ENCODE results near the gene CARMIL1. TPM values are rescaled to one million over a fixed set of nuclear protein-coding genes. Genes with fewer than 3 reads are reported as not detected.

Gene CARMIL1
- total RNA-seq, 1 donor from 2014 or later: 8.4 TPM

DNA sequence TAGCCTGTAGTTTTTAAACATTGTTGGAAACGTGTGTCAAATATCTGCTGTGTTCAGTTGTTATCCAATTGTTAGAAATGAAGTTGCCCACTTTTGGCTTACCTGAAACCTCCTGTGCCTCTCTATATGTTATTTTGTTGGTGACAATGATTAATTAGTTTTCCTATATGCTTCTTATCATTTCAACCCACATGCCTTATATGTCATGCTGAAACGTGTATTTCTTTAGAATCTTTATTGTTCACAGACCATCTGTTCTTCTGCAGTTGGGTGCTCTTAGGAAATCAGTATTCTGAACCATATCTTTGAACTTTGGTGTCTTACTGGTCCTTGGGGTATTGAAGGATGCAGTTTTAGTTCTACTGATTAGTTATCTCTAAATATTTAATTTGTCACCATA lies 281.7 kb downstream of the CARMIL1 start:
- Histone ChIP-seq H3K9me3 (replicated peaks) (no peaks in the 10 kb centered on the region), H3K27me3 (ENCODE audit: low read depth) (no peaks in the 10 kb centered on the region), H3K4me3 (no peak overlapping the region), H3K4me1 (no peaks in the 10 kb centered on the region), H3K36me3 (no peaks in the 10 kb centered on the region), H3K27ac (replicated peaks) (no peak overlapping the region)
- DNase-seq: no peak
- intact Hi-C loops (cut with micrococcal nuclease): no loop called here
- TF ChIP-seq, protein P1, sequence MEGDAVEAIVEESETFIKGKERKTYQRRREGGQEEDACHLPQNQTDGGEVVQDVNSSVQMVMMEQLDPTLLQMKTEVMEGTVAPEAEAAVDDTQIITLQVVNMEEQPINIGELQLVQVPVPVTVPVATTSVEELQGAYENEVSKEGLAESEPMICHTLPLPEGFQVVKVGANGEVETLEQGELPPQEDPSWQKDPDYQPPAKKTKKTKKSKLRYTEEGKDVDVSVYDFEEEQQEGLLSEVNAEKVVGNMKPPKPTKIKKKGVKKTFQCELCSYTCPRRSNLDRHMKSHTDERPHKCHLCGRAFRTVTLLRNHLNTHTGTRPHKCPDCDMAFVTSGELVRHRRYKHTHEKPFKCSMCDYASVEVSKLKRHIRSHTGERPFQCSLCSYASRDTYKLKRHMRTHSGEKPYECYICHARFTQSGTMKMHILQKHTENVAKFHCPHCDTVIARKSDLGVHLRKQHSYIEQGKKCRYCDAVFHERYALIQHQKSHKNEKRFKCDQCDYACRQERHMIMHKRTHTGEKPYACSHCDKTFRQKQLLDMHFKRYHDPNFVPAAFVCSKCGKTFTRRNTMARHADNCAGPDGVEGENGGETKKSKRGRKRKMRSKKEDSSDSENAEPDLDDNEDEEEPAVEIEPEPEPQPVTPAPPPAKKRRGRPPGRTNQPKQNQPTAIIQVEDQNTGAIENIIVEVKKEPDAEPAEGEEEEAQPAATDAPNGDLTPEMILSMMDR (IDR thresholded peaks at IDR 0.05; ENCODE audit: borderline replicate concordance): no peak

GRCh38 chr6:25564943-25565342 lies 285.8 kb downstream of the CARMIL1 start:
- intact Hi-C loops (cut with micrococcal nuclease): no loop called here
- Histone ChIP-seq H3K27me3 (ENCODE audit: low read depth) (no peaks in the 10 kb centered on the region), H3K4me3 (no peak overlapping the region)

GRCh38 chr6:25570578-25570977 lies 291.4 kb downstream of the CARMIL1 start:
- DNase-seq: no peak
- no peaks in the 10 kb centered on the region for H3K36me3 ChIP-seq
- H3K9me3 ChIP-seq (replicated peaks): no peaks in the 10 kb centered on the region
- intact Hi-C loops (cut with micrococcal nuclease): no loop called here
- no peak overlapping the region for H3K27ac ChIP-seq (replicated peaks)
- H3K4me3 ChIP-seq: no peak overlapping the region
- no peaks in the 10 kb centered on the region for H3K4me1 ChIP-seq
- TF ChIP-seq, protein P1 (IDR thresholded peaks at IDR 0.05; ENCODE audit: borderline replicate concordance): no peak
- no peaks in the 10 kb centered on the region for H3K27me3 ChIP-seq (ENCODE audit: low read depth)

More at GRCh38 chr6:25564943-25565342, 285.8 kb downstream of the CARMIL1 start:
- no peak overlapping the region for H3K27ac ChIP-seq (replicated peaks)
- no peak for DNase-seq
- no peaks in the 10 kb centered on the region for H3K9me3 ChIP-seq (replicated peaks)
- no peaks in the 10 kb centered on the region for H3K36me3 ChIP-seq
- H3K4me1 ChIP-seq: no peaks in the 10 kb centered on the region
- TF ChIP-seq, protein P1 (IDR thresholded peaks at IDR 0.05; ENCODE audit: borderline replicate concordance): no peak

DNA sequence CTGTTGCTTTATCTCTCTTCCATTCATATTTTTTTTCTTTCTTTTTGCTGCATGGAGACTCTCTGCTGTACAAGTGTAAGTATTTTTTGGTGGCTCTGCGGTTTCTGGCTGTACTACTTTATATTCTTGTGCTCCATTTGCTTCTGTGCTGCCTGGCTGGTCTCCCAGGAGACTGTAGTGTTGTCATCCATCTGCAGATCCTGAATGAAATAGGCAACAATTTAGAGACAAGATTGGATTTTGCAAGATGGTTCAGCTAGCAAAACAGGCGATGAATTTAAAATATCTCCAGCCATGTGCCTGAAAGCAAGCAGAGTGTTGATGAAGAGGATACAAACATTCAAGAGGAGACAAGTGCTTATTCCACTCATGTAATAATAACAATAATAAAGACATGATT lies 297.7 kb downstream of the CARMIL1 start:
- intact Hi-C loops (cut with micrococcal nuclease): no loop called here
- no peaks in the 10 kb centered on the region for H3K4me1 ChIP-seq
- H3K36me3 ChIP-seq: no peaks in the 10 kb centered on the region
- no peak overlapping the region for H3K4me3 ChIP-seq
- no peaks in the 10 kb centered on the region for H3K9me3 ChIP-seq (replicated peaks)
- no peaks in the 10 kb centered on the region for H3K27me3 ChIP-seq (ENCODE audit: low read depth)
- no peak for DNase-seq
- TF ChIP-seq, protein P1 (IDR thresholded peaks at IDR 0.05; ENCODE audit: borderline replicate concordance): no peak
- H3K27ac ChIP-seq (replicated peaks): no peak overlapping the region

- DNase-seq: no peak
- TF ChIP-seq, protein P1 (IDR thresholded peaks at IDR 0.05; ENCODE audit: borderline replicate concordance): no peak
- Histone ChIP-seq H3K9me3 (replicated peaks) (no peaks in the 10 kb centered on the region), H3K27ac (replicated peaks) (no peak overlapping the region), H3K4me1 (no peaks in the 10 kb centered on the region), H3K4me3 (no peak overlapping the region), H3K27me3 (ENCODE audit: low read depth) (no peaks in the 10 kb centered on the region), H3K36me3 (no peaks in the 10 kb centered on the region)
- intact Hi-C loops (cut with micrococcal nuclease): no loop called here
These were observed 299.4 kb downstream of the CARMIL1 start for GRCh38 chr6:25578538-25578937.

Measured in left ventricle myocardium inferior (tissue), 1 donor.